ENCODE results near the gene PON2. TPM values are rescaled to one million over a fixed set of nuclear protein-coding genes. Genes with fewer than 3 reads are reported as not detected.
A peak's percentile ranks its signal among the peaks of the same experiment; 100 is the strongest.

Gene PON2
- polyA plus RNA-seq, 1 of the 3 experiments (the other 2 are of a cell fraction): 125 TPM

DNA sequence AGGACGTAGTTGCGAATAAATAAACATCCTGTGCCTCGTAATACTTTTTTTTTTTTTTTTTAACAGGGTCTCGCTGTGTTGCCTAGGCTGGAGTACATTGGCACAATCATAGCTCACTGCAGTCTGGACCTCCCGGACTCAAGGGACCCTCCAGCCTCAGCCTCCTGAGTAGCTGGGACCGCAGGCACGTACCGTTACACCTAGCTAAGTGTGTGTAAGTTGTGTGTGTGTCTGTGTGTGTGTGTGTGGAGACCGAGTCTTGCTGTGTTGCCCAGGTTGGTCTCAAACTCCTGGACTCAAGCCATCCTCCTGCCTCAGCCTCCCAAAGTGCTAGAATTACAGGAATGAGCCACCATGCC is 573 bp upstream of the PON2 start (continued):
- TF ChIP-seq YY1 (IDR thresholded peaks at IDR 0.05; ENCODE audit: low read depth) (no peak), GATA2 (CRISPR knock-in tag; IDR thresholded peaks at IDR 0.05) (no peak), SIN3A (IDR thresholded peaks at IDR 0.05; ENCODE audit: borderline replicate concordance, low read depth, low read length) (no peak), CHD2 (IDR thresholded peaks at IDR 0.05; ENCODE audit: low read length, partially characterized antibody) (no peak), ZBTB33 (IDR thresholded peaks at IDR 0.05; ENCODE audit: borderline replicate concordance, low read depth) (no peak)
- TF ChIP-seq, protein P1, sequence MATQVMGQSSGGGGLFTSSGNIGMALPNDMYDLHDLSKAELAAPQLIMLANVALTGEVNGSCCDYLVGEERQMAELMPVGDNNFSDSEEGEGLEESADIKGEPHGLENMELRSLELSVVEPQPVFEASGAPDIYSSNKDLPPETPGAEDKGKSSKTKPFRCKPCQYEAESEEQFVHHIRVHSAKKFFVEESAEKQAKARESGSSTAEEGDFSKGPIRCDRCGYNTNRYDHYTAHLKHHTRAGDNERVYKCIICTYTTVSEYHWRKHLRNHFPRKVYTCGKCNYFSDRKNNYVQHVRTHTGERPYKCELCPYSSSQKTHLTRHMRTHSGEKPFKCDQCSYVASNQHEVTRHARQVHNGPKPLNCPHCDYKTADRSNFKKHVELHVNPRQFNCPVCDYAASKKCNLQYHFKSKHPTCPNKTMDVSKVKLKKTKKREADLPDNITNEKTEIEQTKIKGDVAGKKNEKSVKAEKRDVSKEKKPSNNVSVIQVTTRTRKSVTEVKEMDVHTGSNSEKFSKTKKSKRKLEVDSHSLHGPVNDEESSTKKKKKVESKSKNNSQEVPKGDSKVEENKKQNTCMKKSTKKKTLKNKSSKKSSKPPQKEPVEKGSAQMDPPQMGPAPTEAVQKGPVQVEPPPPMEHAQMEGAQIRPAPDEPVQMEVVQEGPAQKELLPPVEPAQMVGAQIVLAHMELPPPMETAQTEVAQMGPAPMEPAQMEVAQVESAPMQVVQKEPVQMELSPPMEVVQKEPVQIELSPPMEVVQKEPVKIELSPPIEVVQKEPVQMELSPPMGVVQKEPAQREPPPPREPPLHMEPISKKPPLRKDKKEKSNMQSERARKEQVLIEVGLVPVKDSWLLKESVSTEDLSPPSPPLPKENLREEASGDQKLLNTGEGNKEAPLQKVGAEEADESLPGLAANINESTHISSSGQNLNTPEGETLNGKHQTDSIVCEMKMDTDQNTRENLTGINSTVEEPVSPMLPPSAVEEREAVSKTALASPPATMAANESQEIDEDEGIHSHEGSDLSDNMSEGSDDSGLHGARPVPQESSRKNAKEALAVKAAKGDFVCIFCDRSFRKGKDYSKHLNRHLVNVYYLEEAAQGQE (IDR thresholded peaks at IDR 0.05; ENCODE audit: low read depth, low read length): no peak
- TF ChIP-seq, protein P2, sequence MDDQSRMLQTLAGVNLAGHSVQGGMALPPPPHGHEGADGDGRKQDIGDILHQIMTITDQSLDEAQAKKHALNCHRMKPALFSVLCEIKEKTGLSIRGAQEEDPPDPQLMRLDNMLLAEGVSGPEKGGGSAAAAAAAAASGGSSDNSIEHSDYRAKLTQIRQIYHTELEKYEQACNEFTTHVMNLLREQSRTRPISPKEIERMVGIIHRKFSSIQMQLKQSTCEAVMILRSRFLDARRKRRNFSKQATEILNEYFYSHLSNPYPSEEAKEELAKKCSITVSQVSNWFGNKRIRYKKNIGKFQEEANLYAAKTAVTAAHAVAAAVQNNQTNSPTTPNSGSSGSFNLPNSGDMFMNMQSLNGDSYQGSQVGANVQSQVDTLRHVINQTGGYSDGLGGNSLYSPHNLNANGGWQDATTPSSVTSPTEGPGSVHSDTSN (IDR thresholded peaks at IDR 0.05): no peak

GRCh38 chr7:95433952-95434556 is 774 bp downstream of the PON2 start:
- no peaks in the 10 kb centered on the region for H3K9me2 ChIP-seq
- no peaks in the 10 kb centered on the region for H3K27me3 ChIP-seq (ENCODE audit: insufficient read depth)
- peak overlapping the region; percentile 86 for H3K9ac ChIP-seq
- ChIA-PET POLR2A (interaction anchor here (1.0 kb wide), 1 partner anchor 124 kb away, joined by 3 read pairs; no protein-coding TSS in a partner anchor), CTCF (interaction anchor here (0.6 to 1.9 kb wide), 4 partner anchors 43 to 985 kb away, joined by 3 to 12 read pairs (median 4); no protein-coding TSS in a partner anchor)
- peak overlapping the region; percentile 76 for H3K4me2 ChIP-seq
- H3K79me2 ChIP-seq (ENCODE audit: insufficient read depth): peaks cover 44% of the 10 kb centered on the region
- peaks cover 0 to 6% of the 10 kb centered on the region in 2 experiments; a peak in 1 of 4 replicates for H3K4me1 ChIP-seq (ENCODE audit: control insufficient read depth in 1 of 2, insufficient read depth in 2 of 2, low read depth in 1 of 2, low read length in 1 of 2)
- peak overlapping the region; percentile 64 to 83 for H3K27ac ChIP-seq (ENCODE audit: low read depth in 2 of 2, low read length in 1 of 2)
- TF ChIP-seq, protein P3, sequence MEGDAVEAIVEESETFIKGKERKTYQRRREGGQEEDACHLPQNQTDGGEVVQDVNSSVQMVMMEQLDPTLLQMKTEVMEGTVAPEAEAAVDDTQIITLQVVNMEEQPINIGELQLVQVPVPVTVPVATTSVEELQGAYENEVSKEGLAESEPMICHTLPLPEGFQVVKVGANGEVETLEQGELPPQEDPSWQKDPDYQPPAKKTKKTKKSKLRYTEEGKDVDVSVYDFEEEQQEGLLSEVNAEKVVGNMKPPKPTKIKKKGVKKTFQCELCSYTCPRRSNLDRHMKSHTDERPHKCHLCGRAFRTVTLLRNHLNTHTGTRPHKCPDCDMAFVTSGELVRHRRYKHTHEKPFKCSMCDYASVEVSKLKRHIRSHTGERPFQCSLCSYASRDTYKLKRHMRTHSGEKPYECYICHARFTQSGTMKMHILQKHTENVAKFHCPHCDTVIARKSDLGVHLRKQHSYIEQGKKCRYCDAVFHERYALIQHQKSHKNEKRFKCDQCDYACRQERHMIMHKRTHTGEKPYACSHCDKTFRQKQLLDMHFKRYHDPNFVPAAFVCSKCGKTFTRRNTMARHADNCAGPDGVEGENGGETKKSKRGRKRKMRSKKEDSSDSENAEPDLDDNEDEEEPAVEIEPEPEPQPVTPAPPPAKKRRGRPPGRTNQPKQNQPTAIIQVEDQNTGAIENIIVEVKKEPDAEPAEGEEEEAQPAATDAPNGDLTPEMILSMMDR (IDR thresholded peaks at IDR 0.05): no peak
- TF ChIP-seq FOSL2 (IDR thresholded peaks at IDR 0.05; ENCODE audit: borderline replicate concordance, low read depth) (no peak), GATA2 (CRISPR knock-in tag; IDR thresholded peaks at IDR 0.05) (no peak), POLR2AphosphoS5 (IDR thresholded peaks at IDR 0.05; ENCODE audit: low read depth, low read length) (no peak), TCF12 (IDR thresholded peaks at IDR 0.05) (no peak), RCOR1 (IDR thresholded peaks at IDR 0.05; ENCODE audit: low read length) (no peak), YY1 (IDR thresholded peaks at IDR 0.05; ENCODE audit: low read depth) (no peak), CHD2 (IDR thresholded peaks at IDR 0.05; ENCODE audit: low read length, partially characterized antibody) (no peak), USF1 (IDR thresholded peaks at IDR 0.05; ENCODE audit: borderline replicate concordance, low read depth) (no peak)
- TF ChIP-seq, protein P1 (IDR thresholded peaks at IDR 0.05; ENCODE audit: low read depth, low read length): no peak
- no peaks in the 10 kb centered on the region for H4K20me1 ChIP-seq (ENCODE audit: insufficient read depth)
- H3K9me3 ChIP-seq: no peaks in the 10 kb centered on the region
- H3F3A ChIP-seq (replicated peaks; ENCODE audit: insufficient read depth): no peaks in the 10 kb centered on the region
- peak overlapping the region; percentile 99 for H2AFZ ChIP-seq (ENCODE audit: low read depth)
- DNase-seq: no peak
- 77% methylated on average over 6 of the region's 6 CpGs for WGBS (ENCODE audit: low lambda C conversion rate)
- peak overlapping the region; percentile 70 to 72 for H3K4me3 ChIP-seq (ENCODE audit: low read depth in 2 of 2, low read length in 1 of 2)
- H3K36me3 ChIP-seq (replicated peaks in 1 of 2; ENCODE audit: control insufficient read depth in 1 of 2, insufficient read depth in 2 of 2, low read length in 1 of 2): peaks cover 2 to 6% of the 10 kb centered on the region in 2 experiments
